Renal cortex interstitium (tissue), 11 donors: Measurements from ENCODE around the gene TBCC. TPM values are rescaled to one million over a fixed set of nuclear protein-coding genes. Genes with fewer than 3 reads are reported as not detected.
A peak's percentile ranks its signal among the peaks of the same experiment; 100 is the strongest.
"Not testable (repeated sequence)": the region's sequence is repeated elsewhere in the genome, so short reads cannot be mapped to it uniquely, and the experiment has no call there.

ENCODE experiments used
- DNase-seq, 11 donors: peaks; one replicate each; pipeline ENCODE4 v3.0.0-alpha.2; 2013; ENCODE audit warnings: low read depth in 9 of 11, low spot score in 4 of 11; ENCODE audit errors: extremely low read depth in 1 of 11
- polyA plus RNA-seq, 3 donors: library from polyadenylated mRNA; unstranded; fragments of 120-200 nt; gene quantifications; one replicate each; pipeline ENCODE4 v1.2.1, GENCODE V29; 2013; ENCODE audit not compliant: insufficient read length in 3 of 3

TBCC gene
- polyA plus RNA-seq, 3 donors = 21.5 to 26.2 (median 23.4) TPM

DNA sequence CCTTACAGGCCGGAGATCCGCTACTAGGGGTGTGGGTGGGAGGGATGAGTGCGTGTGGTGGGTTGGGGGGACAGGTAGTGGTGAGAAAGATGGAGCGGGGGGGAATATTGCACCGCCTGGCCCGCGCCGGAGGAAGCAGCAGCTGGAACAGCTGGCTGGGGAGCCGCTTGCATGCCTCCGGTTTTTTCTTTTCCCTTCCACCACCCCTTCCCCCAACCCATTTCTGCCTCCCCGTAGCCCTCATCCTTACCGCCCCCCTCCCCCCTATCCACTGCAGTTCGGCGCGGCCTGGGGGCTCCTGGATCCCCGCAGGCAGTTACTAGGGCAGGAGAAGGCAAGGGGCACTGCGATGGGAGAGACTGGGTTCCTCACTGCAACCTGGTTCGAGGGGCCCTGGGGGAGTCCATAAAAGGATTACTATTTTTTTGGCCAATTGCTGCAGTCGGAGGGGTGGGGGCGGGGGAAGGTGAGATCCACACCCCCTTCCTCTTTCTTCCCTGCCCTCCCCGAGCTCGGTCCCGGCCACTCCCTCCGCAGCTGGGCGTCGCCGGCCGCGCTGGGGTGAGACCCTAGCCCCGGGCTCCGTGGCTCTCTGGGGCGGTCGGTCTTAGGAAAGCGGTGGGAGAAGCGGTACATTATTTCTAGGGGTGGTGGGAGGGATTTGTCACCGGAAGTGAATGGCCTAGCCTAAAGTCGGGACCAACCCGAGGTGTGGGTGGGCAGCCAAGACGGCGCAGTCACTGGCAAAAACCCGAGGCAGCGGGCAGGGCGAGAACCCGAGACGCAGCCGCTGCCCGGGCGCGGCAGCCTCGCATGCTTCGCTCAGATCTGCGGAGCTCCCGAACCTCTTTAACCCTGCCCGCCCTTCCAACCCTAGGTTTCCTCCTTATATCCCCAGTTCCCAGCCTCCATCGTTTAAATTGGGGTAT lies 824 bp upstream of the TBCC start:
- peak in 7 of 11 donors; percentile 64 to 87 (median 84) for DNase-seq

DNA sequence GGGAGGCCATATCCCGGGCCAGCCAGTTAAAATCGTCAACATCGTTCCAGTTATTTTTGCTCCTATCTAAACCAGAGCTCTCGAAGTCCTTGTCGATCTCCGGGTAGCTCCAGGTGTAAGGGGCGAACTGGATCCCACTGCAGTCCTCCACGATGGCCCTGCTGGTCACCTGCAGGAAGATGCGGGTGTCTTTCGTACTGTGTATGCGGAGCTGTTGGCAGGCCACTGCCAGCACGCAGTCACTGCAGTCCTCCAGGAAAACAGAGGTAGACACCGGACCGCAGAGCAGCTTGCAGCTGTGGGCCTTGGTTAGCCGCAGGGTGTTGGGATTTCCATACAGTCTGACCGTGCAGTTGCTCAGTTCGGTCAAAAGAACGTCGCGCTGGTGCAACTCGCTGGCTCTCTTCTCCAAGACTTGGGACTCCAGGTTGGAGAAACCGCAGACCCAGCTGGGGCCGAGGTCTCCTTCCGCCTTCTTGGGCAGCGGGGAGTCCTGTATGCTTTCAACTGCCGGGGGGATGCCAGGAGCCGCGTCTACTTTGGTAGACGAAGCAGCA lies 742 bp downstream of the TBCC start:
- peak in 1 of 11 donors; percentile 51 for DNase-seq

DNA sequence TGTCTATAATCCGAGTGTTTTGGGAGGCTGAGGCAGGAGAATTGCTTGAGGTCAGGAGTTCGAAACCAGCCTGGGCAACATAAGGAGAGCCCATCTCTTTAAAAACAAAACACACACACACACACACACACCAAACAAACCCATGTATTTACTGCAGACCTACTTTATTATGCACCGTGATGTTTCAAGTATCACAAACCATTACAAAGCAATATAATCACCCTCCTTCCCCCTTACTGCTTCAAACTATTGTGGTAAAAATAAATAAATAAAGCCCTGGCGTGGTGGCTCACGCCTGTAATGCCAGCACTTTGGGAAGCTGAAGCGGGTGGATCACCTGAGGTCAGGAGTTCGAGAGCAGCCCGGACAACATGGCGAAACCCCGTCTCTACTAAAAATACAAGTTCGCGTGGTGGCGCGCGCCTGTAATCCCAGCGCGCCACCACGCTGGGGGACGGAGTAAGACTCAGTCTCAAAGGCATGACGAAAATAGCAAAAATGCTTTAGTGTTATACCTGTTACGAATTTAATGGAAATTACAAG lies 1.5 kb downstream of the TBCC start:
- DNase-seq = no peak

DNA sequence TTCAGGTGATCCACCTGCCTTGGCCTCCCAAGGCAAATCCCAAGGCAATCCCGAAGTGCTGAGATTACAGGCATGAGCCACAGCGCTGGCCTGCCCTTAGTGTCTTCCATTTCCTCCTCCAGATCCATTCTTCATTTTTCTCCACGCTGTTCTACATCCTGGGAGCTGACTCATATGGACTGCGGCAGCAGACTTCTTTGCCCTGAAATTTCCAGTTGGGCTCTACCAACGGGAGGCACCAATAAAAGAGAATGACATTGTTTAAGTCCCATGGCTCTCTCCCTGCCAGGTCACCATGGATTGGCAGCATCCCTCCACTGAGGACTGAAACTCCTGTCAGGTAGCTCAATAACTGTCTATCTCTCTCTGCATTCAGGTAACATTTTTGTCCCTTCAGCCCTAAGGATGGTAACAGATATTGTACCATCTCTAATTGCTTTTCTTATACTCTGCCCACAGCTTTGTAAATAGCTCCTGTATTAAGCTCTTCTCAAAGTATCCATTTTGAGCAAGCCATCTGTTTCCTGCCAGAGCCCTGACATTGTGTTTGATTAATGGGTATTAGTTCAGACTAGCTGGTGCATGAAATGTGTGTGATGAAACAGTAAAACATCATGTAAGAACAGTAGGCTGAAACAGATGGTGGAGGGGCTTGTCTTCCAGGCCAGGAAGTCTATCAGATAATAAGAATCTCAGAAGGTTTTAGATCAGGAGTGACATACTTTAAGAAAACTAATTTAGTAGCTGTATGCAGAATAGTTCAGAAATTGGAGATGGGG lies 3.6 kb downstream of the TBCC start:
- DNase-seq = no peak

DNA sequence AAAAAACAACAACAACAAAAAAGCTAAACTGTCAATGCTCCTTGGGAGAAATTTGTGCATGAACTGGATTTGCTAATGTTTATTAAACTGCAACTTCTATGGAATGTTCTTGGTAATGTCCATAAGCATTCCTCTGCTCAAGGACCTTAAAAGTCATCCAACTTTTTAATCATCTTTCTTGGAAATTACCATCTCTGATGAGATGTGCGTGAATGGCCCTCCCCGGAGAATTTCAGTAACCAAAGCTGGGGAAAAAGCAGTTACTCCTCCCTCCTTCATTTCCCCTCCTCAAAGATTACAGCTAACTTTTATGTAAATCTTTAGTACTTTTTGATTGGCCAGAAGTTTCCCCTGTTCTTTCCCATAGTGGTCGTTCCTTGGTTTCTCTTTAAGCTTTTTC lies 5.2 kb downstream of the TBCC start:
- DNase-seq = no peak

DNA sequence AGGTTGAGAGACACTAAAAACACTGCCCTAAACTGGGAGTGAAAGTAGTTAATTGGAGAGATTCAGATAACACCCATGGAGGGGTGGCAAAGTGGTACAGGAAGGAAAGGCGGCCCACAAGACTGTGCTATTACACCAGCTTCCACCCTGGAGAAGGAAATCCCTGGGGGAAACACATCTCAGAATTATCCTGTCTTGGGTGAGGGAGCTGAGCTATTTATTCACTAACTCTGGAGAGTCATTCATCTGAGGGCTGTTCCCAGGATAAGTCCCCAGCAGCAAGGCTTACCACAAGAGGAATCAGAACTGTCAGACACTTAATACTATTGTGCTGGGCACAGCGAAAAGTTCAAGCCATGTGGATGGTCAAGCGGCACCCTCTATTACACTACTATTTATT lies 9.9 kb downstream of the TBCC start:
- no peak for DNase-seq

DNA sequence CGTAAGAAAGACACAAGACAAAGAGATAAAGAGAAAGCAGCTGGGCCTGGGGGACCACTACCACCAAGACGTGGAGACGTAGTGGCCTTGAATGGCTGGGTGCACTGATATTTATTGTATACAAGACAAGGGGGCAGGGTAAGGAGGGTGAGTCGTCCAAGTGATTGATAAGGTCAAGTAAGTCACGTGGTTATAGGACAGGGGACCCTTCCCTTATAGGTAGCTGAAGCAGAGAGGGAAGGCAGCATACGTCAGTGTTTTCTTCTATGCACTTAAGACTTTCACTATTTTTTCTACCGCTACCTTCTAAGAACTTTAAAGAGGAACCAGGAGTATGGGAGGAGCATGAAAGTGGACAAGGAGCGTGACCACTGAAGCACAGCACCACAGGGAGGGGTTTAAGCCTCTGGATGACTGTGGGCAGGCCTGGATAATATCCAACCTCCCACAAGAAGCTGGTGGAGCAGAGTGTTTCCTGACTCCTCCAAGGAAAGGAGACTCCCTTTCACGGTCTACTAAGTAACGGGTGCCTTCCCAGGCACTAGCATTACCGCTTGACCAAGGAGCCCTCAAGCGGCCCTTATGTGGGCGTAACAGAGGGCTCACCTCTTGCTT lies 11.9 kb downstream of the TBCC start:
- not testable (repeated sequence) for DNase-seq

DNA sequence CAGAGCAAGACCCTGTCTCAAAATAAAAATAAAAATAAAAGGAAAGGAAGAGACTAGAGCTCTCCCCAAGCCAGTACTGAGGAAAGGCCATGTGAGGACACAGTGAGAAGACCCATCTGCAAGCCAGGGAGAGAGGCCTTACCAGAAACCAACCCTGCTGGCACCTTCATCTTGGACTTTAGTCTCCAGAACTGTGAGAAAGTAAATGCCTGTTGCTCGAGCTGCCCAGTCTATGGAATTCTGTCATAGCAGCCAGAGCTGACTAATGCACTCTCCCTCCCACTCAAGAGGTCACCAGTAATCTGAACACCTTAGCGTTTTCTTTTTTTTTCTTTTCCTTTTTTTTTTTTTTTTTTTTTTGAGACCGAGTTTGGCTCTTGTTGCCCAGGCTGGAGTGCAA lies 16.2 kb downstream of the TBCC start:
- DNase-seq = no peak

DNA sequence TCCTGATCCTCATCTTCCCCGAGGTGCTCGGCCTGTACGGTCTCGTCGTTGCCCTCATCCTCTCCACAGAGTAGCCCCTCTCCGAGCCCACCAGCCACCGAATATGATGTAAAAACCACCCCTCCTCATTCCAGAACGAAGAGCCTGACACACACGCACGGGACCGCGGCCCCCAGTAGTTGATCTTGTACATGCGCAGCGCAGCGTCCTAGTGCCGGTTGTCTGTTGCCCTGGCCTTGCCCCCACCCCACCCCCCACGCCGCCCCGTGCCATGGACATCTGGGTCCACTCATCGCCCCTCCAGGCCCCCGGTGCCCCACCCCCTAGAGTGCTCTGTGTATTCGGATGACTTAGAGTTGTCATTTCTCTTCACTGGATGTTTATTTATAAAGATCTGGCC lies 18.3 kb downstream of the TBCC start:
- DNase-seq = no peak

DNA sequence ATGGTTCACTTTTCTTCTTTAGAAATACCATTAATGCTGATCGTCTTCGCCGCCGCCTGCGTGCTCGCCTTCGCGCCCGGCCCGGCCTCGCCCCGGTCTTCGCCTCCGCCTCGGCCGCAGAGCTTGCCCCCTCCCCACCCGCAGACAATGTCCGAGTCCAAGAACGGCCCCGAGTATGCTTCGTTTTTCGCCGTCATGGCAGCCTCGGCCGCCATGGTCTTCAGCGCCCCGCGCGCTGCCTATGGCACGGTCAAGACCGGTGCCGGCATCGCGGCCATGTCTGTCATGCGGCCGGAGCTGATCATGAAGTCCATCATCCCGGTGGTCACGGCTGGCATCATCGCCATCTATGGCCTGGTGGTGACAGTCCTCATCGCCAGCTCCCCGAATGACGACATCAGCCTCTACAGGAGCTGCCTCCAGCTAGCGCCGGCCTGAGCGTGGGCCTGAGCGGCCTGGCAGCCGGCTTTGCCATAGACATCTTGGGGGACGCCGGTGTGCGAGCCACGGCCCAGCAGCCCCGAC lies 18.8 kb downstream of the TBCC start:
- DNase-seq = no peak

DNA sequence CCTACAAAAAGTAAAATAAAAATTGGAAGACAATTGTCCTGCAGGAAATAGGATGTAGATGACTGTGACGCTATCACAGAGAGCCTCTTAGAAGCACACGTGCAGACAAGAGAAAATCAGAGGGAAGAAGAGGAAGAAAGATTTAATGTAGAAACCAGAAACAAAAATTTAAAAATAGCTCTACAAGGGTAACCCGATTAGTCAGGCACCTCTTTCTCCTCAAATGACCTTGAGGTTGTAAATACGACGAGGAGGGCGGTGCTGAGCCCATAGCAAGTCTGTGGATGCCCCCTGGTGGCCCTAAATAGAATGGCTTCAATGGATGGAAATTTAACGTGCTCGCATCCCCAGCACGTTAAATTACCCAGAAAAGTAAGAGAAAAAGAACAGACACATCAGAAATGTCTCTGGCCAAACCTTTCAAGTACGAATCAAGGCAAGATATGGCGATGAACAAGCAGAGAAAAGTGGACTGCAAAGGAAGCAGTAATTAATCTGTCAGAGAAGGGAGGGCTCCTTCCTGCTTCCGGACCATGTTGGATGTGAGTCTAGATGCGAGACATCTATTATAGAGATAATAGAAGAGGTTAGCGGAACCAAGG lies 19.3 kb downstream of the TBCC start:
- DNase-seq = peak in 7 of 11 donors; percentile 73 to 91 (median 84)

DNA sequence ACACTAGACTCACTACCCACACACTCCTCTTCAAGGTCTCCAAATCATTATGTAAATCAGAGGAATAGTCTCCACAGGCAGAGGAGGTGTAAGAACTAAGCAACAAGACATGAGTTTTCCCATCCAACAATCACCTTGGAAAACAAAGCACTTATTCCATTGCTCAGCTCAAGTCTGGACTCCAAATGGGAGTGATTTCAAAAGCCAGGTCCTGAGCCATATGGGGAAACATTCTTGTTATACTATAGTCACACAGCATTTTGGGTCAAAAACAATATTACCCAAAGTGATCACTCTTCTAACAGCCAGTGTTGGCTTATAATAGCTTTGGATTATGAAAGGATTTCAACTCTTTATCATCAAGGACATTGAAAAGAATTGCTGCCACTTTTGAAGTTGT lies 19.9 kb downstream of the TBCC start:
- DNase-seq = no peak

DNA sequence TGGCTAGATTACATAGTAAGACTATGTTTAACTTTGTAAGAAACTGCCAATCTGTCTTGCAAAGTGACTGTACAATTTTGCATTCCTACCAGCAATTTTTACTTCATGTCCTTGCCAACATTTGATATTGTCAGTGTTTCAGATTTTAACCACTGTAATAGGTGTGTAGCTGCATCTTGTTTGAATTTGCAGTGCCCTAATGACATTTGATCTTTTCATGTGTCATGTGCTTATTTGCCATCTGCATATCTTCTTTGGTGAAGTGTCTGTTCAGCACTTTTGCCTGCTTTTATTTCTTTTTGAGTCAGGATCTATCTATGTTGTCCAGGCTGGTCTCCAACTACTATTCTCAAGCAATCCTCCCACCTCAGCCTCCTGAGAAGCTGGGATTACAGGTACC lies 21.1 kb downstream of the TBCC start:
- DNase-seq = no peak

DNA sequence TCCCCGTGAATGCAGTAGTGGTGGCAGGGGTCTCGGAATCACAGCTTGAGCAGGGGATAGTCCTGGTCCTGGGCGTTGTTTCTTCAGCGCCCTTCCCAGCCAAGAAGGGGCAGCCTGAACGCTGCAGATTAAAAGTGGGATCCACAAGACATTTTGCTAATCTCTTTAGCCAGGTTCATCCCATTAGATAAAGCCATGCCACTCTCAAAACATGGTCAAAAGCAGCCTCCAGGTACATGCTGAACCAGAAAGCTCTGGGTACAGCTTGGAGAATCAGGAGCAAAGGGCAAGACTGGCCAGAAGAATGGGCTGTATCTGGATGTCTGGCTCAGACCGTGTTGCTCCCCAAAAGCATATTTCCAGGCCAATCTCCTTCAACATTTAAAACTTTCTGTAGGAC lies 23.4 kb downstream of the TBCC start, which contains the start of gene PRPH2:
Gene PRPH2, minus strand, starts transcription at position 101 of the 400 bp plus-strand sequence. CDS start 263 bp downstream, outside the sequence.
- DNase-seq = no peak

DNA sequence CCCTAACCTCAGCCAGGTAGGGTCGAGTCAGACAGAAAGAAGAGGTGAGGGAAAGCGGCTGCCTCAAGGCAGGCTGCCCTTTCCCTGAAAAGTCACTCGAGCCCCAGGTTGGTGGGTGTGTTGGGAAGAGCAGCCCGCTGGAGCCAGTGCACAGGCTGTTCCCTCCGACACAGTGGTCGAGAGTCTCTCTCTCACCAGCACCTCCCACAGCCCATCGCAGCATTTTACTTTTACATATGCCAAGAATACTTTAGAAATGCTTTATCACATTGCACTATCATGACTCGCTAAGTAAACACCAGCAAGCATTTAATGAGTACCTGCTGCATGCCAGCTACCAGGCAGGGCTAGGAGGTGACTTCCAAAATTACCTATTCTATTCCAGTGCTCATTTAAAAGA lies 25.2 kb downstream of the TBCC start:
- DNase-seq = no peak

DNA sequence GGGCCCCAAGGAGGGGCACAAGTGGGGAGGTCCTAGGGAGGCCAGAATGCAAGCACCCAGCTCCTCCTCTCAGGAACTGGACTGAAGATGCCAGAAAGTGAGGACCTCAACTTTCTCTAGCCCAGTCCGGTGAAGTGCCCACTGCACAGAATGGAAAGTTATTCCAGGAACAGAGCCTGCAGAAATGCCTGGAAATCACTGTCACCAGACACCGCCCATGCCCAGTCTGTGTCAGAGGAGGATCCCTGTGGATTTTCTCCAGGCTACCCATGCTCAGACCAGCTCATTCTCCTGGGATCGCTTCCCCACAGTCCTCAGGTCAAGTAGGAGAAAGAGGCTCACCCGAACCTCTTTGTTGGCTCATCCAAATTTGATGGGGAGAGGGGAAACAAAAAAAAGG lies 30.0 kb downstream of the TBCC start:
- no peak for DNase-seq

DNA sequence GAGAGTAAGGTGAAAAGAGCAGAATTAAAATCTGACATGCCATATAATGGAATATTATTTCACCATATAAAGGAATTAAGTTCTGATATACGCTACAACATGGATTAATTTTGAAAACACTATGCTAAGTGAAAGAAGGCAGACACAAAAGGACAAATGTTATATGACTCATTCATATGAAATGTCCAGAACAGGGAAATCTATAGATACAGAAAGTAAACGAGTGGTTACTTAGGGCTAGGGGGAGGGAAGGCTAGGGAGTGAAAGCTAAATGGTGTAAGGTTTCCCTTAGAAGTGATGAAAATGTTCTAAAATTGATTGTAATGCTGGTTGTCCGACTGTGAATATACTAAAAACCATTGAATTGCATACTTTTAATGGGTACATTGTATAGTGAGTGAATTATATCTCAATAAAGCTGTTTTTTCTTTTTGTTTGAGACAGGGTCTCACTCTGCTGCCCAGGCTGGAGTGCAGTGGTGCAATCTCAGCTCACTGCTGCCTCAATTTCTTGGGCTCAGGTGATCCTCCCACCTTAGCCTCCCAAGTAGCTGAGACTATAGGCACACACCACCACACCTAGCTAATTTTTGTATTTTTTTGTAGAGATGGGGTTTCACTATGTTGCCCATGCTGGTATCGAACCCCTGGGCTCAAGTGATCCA lies 31.7 kb downstream of the TBCC start:
- DNase-seq = no peak

DNA sequence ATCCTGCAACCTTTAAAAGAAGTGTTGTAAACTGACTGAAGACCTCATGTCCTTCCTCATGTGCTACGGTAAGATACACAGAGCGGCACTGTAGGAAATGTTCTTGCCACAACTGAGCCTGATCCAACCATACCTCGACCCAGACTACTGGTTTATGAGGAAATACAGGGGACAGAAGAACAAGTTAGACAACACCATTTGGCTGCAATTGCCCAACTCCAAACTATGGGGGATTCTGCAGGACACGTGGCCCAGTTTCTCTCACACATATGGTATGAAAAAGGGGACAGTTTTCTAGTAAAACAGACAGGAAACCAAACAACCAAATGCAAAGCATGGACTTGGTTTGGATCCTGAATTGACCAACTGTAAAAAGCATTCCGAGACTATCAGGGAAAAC lies 34.0 kb downstream of the TBCC start:
- no peak for DNase-seq
